Islet precursor cell (in vitro differentiated cells): ENCODE measurements around the gene CELF3.

Experiments used
- DNase-seq: peaks from one replicate; pipeline ENCODE4 v3.0.0-alpha.2; 2018

Gene CELF3

DNA sequence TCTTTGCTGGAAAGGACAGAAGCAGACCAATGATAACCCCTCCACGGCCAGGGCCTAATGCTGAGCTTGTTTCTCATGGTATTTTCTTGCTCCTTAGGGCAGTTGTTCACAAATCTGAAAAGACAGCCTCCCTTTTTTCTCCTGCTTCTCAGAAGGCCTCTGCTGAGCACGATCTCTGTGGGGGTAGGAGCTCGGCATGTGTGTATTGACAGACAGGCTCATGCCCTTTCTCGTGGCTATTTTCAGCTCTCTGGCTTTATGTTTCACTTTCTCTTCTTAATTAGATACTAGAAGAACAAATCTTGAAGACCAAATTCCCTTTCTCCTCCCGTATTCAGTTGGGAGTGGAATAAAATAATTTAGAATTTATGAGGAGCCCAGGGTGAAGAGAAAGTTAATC lies 4.0 kb upstream of the CELF3 start:
- DNase-seq: no peak

- no peak for DNase-seq
Observed at GRCh38 chr1:151720125-151720524, 3.5 kb upstream of the CELF3 start.

- no peak for DNase-seq
Observed at GRCh38 chr1:151718666-151719065, 2.1 kb upstream of the CELF3 start.

DNA sequence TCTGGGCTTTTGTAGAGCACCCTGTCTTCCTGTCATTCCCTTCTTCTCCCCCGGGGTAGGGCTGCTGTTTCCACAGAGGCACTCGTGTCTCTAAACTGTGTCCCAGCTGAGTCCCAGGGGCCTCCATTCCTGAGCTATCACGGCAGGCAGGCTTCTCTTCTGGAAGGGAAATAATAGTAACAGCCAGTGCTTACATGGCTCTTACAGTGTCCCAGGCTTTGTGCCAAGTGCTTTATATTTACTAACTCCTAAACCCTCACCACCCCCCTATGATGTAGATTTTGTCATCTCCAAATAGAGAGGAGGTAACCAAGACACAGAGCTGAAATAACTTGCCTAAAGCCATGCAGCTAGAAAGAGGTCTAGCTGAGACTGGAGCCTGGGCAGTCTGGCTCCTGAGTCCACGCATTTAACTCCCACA lies 1.4 kb upstream of the CELF3 start:
- DNase-seq: no peak

- no peak for DNase-seq
Observed at GRCh38 chr1:151716405-151716762, 219 bp downstream of the CELF3 start.

GRCh38 chr1:151715726-151716404 lies 738 bp downstream of the CELF3 start:
- DNase-seq: peak; percentile 57

GRCh38 chr1:151714820-151715725 lies 1.5 kb downstream of the CELF3 start:
- no peak for DNase-seq

DNA sequence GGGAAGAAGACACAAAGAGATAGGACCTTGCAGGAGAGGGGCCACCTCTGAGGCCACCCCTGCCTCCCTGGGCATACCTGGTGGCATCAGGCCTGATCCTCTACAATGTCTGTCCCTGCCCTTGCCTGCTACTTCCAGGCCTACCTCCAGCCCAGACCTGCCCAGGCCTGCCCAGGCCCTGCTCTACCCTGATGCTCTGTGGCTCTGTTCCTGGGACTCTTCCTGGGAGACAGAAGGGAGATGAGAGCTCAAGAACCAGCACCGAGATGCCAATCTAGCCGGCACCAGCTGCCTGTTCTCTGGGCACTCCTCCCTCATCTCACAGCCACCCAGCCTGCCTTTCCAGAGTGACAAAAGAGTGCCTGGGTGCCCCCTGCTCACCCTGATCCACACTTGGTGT lies 2.7 kb downstream of the CELF3 start:
- no peak for DNase-seq

DNA sequence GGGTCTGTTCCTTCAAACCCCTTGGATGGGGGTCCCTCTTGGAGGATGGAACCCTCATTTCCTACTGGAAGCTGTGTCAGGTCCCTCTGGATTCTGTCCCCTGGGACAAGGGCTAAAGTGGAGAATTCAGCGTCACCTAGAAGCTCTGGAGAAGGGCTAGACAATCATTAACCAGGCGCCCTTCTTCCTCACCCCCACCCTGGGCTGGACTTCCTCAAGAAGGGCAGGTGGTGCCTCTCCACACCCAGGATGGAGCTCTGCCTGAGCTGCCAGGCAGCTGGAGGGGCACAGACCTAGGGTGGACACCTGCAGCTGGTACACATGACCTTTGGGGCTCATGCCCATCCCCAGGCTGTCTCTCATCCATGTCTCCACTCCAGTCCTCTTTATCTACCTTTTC lies 3.6 kb downstream of the CELF3 start:
- DNase-seq: no peak

- DNase-seq: no peak
Observed at GRCh38 chr1:151711951-151712350, 4.7 kb downstream of the CELF3 start.

GRCh38 chr1:151711044-151711800 lies 5.4 kb downstream of the CELF3 start:
- DNase-seq: no peak

DNA sequence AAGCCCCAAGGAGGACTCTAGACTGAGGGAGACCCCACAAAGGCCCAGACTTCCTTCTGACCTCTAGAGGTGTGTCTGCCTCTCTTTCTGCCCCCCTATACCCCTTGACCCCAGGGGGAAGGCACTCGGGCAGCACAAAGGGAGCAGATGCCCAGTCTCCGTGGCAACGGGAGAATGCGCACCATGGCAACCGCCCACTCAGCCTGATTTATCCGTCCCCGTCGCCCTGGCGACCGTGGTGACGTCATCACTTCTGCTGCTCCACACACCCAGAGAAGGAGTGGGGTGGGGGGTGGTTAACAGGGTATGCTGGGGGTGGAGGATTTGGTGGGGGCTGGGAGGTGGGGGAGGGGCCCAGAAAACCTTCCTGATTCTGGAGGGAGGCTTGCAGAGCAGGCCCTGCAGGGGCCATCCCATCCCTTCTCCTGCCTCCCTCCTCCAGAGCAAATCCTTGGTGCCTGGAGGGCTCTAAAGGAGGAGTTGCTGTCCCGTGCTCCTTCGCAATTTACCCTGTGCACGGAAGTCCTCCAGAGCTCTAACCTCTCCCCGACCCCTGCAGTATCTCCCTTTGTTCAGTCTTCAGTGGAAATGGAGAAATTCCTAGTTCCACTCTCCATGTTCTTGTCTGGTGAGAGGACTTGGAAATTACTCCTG lies 6.3 kb downstream of the CELF3 start:
- peak; percentile 72 for DNase-seq

- DNase-seq: peak; percentile 52
Observed at GRCh38 chr1:151708891-151709290, 7.7 kb downstream of the CELF3 start.

- no peak for DNase-seq
Observed at GRCh38 chr1:151707541-151708065, 9.0 kb downstream of the CELF3 start.

GRCh38 chr1:151706464-151707415 lies 9.9 kb downstream of the CELF3 start:
- peak; percentile 51 for DNase-seq

DNA sequence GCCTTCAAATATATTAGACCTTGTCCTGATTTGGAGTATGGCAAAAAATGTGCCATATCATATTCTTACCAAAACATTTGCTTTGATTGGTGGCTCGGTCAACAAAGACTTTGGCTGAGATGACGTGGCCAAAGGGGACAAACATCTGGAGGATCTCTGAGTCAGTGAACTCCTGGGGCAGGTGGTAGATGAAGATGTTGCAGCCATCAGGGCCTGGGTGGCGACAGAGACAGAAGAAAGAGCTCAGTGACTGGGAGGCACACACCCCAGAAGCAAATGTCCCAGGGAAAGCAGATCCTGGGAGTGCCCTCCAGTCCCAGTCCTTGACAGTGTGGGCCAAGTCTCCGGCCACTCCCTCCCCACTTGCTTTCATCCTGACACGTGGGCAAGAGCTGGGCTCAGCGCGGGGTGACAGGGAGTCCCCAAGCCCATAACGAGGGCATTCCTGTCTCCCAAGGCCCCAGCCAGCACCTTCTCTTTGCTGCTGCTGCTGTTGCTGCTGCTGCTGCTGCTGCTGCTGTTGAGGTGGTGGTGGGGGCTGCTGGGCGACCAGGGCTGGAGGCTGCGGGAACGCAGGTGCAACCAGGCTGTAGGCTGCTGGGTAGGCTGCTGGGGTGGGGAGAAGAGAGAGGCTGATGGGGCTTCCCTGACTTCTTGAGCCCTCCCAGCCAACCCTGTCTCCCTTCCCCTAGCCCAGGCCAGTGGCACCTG lies 10.7 kb downstream of the CELF3 start:
- peak; percentile 50 for DNase-seq

DNA sequence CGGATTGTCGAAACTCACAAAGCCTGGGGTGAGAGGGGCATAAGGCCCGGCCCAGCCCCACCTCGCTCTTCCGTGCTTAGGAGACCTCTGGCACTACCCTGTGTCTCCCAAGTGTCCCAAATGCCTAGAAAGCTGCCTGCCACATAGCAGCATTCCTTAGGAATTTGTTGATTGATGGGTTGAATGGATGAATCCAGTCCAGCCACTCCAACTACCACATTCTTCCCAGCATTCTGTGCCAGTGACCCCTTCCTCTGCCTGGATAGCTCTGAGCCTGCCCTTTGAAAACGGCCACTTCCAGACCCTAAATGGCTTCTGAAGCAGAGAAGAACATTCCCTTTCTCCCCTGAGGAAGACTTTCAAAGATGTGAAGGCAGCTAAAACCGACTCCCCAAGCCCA lies 11.5 kb downstream of the CELF3 start:
- DNase-seq: peak; percentile 60

- DNase-seq: no peak
Observed at GRCh38 chr1:151704246-151704645, 12.4 kb downstream of the CELF3 start.

DNA sequence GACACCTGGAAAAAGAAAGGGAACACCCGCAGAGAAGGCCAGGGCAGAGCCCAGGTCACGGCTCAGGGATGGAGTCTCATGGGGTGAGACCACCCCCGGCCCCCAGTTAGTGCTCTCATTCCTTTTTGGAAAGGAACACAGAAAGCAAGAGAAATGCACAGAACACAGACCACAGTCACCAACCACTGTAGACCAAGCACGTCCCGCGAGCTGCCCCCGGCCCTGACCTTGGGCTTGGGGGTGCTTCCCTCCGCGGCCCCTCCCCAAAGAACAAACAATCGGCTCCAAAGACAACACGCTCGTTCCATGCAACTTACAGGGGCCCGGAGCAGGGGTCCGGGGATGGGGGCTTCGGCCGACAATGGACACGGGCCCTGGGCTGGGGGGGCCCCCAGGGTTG lies 12.8 kb downstream of the CELF3 start:
- DNase-seq: no peak

- DNase-seq: no peak
Observed at GRCh38 chr1:151702936-151703335, 13.7 kb downstream of the CELF3 start.

DNA sequence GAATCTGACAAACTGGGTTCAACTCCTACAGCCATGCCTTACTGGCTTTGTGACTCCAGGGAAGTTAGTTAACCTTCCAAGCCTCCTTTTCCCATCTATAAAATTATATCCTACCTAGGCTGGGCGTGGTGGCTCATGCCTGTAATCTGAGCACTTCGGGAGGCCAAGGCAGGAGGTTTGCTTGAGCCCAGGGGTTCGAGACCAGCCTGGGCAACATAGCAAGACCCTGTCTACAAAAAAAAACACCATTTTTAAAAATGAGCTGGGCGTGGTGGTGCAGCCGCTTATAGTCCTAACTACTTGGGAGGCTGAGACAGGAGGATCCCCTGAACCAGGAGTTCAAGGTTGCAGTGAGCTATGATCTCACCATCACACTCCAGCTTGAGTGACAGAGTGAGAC lies 15.1 kb downstream of the CELF3 start:
- no peak for DNase-seq
